Measurements from ENCODE around the gene FBXO11. TPM values are rescaled to one million over a fixed set of nuclear protein-coding genes. Genes with fewer than 3 reads are reported as not detected.

FBXO11 gene
- total RNA-seq, 1 donor from 2014 or later = 40.3 TPM

DNA sequence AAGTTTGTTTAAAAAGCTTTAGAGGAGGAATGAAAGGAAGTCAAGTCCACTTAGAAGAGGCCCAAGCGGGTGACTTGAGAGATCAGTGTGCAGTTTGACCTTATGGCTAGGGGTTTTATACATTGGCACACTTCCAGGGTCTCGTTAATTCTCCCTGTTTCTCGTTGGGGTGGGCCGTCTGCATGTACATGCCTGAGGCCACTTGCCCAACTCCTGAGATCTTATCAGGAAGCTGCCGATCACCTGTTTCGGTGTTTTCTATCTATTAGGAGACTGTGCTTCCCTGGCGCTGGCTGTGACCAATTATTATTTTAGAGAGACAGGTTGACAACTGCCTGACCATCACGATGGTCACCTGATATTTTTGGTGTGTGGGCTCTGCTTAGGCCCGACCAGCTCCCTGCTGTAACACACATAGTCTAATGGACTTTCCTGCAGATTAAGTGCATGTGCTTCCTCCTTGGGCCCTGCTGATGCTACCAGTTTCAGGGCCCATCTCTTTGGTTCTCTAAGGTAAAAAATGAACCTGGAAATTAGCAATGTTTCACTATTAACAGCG is 154.4 kb downstream of the FBXO11 start:
- Histone ChIP-seq H3K27me3 (ENCODE audit: control insufficient read depth, insufficient read depth, low read length) (no peaks in the 10 kb centered on the region), H3K36me3 (ENCODE audit: control insufficient read depth, insufficient read depth, low read length) (no peaks in the 10 kb centered on the region)

DNA sequence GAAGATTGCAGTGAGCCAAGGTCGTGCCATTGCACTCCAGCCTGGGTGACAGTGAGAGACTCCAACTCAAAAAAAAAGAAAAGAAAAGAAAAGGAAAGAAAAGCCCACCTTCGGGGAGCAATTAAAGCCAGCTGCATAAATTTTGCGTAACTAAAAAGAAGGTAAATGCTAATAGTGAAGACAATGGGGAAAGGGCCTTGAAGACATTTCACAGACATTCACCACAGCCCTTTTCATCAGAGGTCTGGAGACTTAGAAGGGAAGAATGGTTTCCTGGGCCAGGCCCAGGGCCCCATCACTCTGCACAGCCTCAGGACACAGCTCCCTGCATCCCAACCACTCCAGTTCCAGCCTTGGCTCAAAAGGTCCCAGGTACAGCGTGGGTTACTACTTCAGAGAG is 158.4 kb downstream of the FBXO11 start:
- Histone ChIP-seq H3K4me3 (ENCODE audit: low read depth, low read length) (no peak overlapping the region), H3K36me3 (ENCODE audit: control insufficient read depth, insufficient read depth, low read length) (no peaks in the 10 kb centered on the region), H3K27me3 (ENCODE audit: control insufficient read depth, insufficient read depth, low read length) (no peaks in the 10 kb centered on the region)
- TF ChIP-seq, protein P1, sequence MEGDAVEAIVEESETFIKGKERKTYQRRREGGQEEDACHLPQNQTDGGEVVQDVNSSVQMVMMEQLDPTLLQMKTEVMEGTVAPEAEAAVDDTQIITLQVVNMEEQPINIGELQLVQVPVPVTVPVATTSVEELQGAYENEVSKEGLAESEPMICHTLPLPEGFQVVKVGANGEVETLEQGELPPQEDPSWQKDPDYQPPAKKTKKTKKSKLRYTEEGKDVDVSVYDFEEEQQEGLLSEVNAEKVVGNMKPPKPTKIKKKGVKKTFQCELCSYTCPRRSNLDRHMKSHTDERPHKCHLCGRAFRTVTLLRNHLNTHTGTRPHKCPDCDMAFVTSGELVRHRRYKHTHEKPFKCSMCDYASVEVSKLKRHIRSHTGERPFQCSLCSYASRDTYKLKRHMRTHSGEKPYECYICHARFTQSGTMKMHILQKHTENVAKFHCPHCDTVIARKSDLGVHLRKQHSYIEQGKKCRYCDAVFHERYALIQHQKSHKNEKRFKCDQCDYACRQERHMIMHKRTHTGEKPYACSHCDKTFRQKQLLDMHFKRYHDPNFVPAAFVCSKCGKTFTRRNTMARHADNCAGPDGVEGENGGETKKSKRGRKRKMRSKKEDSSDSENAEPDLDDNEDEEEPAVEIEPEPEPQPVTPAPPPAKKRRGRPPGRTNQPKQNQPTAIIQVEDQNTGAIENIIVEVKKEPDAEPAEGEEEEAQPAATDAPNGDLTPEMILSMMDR (IDR thresholded peaks at IDR 0.05; ENCODE audit: insufficient read depth, low read length, poor library complexity, severe bottlenecking) = no peak
- DNase-seq (ENCODE audit: low read depth) = no peak

More for the DNA sequence above, 154.4 kb downstream of the FBXO11 start:
- no peak overlapping the region for H3K4me3 ChIP-seq (ENCODE audit: low read depth, low read length)
- TF ChIP-seq, protein P1 (IDR thresholded peaks at IDR 0.05; ENCODE audit: insufficient read depth, low read length, poor library complexity, severe bottlenecking) = no peak
- no peak for DNase-seq (ENCODE audit: low read depth)

DNA sequence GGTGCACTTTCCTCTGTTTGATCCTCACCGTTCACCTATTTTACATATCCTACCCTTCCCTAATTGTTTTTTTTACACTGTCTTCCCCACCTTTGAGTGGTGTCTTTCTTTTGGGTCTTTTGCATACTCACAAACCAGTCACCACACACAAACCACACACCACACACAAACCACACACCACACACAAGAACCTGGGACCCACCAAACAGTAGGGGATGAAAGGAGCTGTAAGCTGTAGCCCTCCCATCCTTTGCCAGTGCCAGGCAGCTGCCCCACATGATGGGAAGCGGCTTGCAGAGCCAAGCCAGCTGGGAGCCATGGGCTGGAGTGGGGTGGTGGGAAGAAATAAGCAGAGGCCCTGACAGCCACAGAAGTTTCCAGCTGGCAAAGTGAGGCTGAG is 162.2 kb downstream of the FBXO11 start:
- H3K36me3 ChIP-seq (ENCODE audit: control insufficient read depth, insufficient read depth, low read length) = no peaks in the 10 kb centered on the region
- DNase-seq (ENCODE audit: low read depth) = no peak
- H3K27me3 ChIP-seq (ENCODE audit: control insufficient read depth, insufficient read depth, low read length) = no peaks in the 10 kb centered on the region
- TF ChIP-seq, protein P1 (IDR thresholded peaks at IDR 0.05; ENCODE audit: insufficient read depth, low read length, poor library complexity, severe bottlenecking) = no peak
- H3K4me3 ChIP-seq (ENCODE audit: low read depth, low read length) = no peak overlapping the region

- H3K27me3 ChIP-seq (ENCODE audit: control insufficient read depth, insufficient read depth, low read length) = no peaks in the 10 kb centered on the region
- no peak overlapping the region for H3K4me3 ChIP-seq (ENCODE audit: low read depth, low read length)
- TF ChIP-seq, protein P1 (IDR thresholded peaks at IDR 0.05; ENCODE audit: insufficient read depth, low read length, poor library complexity, severe bottlenecking) = no peak
- H3K36me3 ChIP-seq (ENCODE audit: control insufficient read depth, insufficient read depth, low read length) = no peaks in the 10 kb centered on the region
- DNase-seq (ENCODE audit: low read depth) = no peak
These were observed 164.7 kb downstream of the FBXO11 start for GRCh38 chr2:47741637-47742036.

GRCh38 chr2:47741101-47741500 is 165.2 kb downstream of the FBXO11 start:
- Histone ChIP-seq H3K36me3 (ENCODE audit: control insufficient read depth, insufficient read depth, low read length) (no peaks in the 10 kb centered on the region), H3K4me3 (ENCODE audit: low read depth, low read length) (no peak overlapping the region), H3K27me3 (ENCODE audit: control insufficient read depth, insufficient read depth, low read length) (no peaks in the 10 kb centered on the region)
- TF ChIP-seq, protein P1 (IDR thresholded peaks at IDR 0.05; ENCODE audit: insufficient read depth, low read length, poor library complexity, severe bottlenecking) = no peak
- no peak for DNase-seq (ENCODE audit: low read depth)

Other genes with a start within 250 kb of the FBXO11 start
- gene MSH6, start 123.4 kb downstream of the FBXO11 start, total RNA-seq = 33.6 and 38.8 TPM in 2 replicates

Measured in kidney epithelial cell (primary cell).